ENCODE measurements around the gene ADAP1.
A peak's percentile ranks its signal among the peaks of the same experiment; 100 is the strongest.
"Not testable (repeated sequence)": the region's sequence is repeated elsewhere in the genome, so short reads cannot be mapped to it uniquely, and the experiment has no call there.

ADAP1 gene

DNA sequence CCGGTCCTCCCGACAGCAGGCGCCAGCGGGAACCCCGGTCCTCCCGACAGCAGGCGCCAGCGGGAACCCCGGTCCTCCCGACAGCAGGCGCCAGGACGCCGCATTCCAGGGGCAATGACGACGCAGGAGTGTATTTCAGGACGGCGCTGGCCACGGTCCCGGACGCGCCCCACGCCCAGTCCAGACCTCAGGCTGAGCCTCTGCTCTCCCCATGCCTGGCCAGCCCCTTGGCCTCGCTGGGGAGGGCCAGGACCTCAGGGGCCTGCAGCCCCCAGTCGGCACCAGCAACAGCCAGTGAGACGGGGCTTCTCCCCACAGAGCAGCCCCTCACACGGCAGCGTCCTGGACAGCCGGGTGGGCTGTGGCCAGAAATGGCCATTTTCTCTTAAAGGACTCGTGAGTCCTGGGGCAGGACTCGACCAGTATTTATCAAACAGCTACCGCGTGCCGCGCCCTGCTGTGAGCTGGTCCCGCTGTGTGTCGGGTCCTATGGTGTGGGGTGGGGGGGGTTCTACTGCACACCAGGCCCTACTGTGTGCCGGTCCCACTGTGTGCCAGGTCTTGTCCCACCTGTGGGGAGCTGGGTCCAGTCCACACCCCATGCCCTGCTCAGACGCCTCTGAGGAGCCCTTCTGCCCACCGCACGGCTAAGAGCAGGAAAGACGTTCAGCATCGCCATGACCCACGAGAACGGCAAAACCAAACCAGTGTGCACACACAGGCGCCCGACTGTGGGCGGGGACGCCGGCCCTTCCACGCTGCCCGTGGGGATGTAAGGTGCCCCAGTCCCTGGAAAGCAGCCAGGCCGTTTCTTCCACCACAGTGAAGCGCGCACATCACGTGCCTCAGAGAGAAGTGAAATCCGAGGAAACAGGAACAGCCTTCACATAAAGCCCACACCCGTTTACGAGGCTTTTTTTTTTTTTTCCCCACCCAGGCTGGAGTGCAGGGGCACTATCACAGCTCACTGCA is 44.8 kb downstream of the ADAP1 start:
- no peak for DNase-seq (ENCODE audit: low spot score)

DNA sequence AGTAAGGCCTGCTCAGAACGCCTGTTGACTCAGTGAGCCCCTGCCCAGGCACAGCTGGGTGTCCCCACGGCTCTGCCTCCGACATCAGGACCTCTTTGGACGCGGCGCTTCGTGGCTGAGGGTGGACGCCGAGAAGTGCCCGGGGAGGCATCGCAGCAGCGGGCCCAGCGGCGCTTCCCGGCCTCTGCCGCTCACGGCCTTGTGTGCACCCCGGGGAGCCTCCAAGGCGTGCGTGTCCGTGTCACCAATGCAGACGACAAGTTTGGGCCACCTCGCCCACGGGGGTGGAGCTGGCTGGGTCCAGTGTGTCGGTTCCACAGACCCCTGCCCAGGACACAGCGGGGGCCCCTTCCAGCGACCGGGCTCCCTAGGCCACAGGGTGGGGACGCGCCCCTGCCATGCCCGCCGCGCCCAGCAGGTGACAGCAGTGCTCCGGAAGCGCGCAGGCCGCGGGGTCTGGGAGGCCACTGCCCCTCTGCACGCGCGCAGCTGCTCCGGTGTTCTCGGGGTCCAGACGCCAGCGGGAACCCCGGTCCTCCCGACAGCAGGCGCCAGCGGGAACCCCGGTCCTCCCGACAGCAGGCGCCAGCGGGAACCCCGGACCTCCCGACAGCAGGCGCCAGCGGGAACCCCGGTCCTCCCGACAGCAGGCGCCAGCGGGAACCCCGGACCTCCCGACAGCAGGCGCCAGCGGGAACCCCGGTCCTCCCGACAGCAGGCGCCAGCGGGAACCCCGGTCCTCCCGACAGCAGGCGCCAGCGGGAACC is 45.7 kb downstream of the ADAP1 start:
- not testable (repeated sequence) for DNase-seq (ENCODE audit: low spot score)

DNA sequence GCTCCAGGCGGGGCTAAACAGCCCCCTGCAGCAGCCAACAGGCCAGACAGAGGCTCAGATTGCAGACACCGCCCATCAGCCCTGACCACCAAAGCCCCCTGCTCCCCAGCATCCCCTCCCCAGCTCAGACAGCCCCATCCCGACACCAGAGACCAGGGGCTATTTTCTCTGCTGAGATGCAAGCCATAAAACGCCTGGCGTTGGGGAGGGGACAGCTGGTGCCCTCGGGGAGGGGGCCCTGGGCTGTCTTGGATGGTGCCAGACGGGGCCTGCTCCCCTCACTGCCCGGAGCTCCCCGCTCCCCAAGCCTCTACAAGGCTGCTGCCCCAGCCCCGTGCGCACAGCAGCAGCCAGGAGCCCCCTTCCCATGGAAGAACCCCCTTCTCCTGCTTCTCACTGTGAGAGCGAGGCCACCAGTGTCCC is 46.3 kb downstream of the ADAP1 start:
- DNase-seq (ENCODE audit: low spot score), result no peak

DNA sequence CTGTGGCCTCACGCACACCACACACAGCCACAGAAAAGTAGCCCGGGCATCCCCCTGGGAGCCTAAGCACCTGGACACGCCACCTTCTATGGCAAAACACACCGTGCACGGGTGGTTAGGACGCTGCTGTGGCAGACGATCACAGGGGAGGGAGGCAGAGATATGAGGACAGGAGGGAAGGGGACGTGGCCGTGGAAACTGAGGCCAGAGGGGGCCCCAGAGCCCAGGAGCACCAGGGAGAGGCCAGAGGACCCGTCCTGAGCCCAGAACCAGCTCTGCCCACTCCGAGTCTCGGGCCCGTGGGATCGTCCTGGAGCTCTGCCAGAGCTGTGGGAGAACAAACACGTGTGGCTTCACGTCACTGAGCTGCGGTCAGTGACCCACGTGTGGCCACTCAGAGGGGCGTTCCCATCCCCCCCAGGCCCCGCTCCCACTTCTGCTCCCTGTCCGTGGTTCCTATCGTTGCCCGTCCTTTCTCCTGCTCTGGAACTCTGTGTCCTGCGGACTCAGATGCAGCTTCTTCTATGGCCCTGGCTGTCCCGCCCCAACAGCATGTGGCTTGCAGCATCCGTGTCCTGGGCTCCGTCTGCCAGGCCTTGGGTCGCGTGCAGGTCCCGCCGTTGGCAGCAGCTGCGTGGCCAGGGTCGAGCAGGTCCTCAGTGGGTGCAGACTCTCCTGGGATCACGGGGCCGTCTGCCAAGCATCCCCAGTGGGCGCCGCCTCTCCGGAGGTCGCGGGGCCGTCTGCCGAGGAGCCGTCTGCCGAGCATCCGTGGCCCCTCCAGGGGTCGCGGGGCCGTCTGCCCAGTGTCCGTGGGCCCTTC is 47.1 kb downstream of the ADAP1 start:
- DNase-seq (ENCODE audit: low spot score), result no peak

DNA sequence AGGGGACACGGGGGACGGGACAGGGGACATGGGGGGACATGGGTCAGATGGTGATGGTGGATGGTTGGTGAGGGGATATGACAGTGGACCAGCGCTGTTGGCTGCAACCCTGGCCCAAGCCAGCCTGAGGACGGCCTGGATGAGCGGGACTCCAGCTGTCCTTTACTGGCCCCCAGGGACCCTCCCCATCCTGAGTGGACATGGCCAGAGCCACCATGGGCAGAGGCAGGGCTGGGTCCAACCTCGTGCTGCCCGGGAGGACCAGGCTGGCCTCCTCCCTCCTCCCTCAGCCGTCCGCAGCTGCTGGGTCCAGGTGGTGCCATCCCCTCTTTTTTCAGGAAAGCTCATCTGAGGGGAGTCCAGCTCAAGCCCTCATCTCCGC is 47.7 kb downstream of the ADAP1 start:
- DNase-seq (ENCODE audit: low spot score), result no peak

DNA sequence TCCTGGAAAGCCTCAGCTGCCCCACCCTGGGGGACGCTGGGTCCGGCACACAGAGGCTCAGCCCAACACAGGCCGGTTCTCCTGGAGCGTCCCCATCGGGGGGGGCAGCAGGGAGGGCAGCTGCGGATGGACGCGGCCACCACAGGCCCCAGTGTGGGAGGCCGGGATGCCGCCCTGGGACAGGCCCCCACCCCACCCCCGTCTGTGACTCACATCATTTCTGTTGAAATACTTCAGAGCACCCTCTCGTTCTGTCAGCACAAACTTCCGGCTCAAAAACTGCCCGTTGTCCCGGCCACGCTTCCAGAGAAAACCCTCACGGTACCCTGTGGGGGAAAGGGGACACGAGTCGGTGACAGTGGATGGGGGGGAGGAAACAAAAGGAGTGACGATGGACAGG is 49.6 kb downstream of the ADAP1 start:
- DNase-seq (ENCODE audit: low spot score), result no peak

DNA sequence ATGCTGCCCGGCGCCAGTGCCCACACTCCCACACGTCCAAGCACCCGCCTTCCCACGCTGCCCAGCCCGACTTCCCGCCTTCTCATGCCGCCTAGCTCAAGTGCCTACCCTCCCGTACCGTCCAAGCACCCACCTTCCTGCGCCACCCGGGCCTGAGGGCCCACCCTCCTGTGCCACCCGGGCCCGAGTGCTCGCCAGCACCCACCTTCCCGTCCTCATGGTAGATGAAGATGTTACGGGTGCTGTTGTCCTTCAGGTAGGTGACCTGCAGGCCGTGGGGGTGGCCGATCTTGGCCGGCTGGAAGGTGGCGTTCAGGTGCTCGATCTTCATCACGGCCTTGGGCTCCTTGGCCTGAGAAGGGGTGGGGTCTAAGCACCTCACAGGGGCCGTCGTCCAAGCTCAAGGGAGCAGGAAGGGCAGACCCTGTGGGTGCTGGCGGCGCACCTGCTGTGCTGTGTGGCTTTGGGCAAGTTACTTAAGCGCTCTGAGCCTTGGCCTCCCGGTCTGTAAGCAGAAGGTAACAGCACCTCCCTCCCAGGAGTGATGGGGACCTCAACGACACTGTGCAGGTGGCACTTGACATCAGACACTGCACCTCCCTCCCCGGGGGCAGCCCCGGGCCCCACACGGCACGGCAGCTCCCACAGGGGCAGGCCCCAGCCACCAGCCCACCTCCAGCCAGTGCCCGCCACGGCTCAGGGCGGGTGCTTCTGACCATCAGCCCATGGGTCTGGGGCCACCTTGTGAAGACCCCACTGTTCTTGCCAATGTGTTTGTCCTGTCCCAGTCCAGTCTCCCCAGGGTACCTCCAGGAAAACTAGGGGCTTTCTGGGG is 50.3 kb downstream of the ADAP1 start:
- DNase-seq (ENCODE audit: low spot score), result no peak

DNA sequence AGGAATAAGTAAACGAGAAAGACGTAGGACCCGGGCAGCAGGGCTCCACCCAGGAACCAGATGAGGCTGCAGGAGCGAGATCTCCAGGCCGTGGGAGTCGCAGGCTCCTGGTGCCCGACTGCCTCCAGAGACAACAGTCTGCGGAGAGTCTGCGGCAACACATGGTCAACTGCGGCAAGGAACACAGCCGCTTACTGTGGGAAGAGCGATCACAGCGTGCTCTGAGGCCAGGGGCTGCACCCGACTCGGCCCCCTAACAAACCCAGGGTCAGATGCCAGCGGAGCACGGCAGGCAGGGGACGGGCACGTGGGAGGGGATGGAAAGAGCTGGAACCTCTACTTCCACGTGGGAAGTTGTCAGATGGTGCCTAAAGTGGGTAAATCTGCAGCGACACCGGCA is 51.5 kb downstream of the ADAP1 start:
- DNase-seq (ENCODE audit: low spot score), result no peak

DNA sequence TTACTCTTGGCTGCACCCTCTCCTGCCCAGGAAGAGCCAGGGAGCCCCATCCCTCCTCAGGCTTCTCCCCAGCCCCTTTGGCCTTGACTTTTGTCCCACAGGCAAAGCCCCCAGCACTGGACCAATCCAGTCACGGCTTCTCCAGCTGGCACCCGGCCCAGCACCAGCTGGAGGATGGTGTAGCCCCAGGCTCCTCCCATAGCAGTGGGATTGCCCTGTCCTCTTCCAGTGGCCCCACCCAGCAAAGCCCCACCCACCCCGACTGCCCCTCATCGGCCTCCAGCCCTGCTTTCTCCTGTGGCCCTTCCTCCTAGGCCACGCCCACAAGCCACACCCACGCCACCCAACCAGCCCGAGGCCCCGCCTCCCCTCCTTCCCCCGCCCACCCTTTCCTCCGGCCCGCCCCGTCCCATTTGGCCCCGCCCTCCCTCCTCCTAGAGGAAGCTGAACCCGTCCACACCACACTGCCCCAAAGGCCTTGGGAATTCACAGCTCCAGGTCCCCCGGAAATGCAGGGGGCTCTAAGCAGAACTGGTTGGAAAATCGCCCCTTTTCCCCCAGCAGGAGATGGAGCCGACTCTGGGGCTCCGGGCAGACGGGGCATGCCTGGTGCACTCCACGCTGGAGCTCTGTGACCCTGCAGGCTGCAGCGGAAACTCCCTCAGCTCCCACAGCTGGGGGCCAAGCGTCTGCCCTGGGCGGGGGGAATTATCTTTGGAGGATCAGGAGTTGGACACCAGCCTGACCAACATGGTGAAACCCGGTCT is 52.9 kb downstream of the ADAP1 start:
- DNase-seq (ENCODE audit: low spot score), result peak; percentile 78

DNA sequence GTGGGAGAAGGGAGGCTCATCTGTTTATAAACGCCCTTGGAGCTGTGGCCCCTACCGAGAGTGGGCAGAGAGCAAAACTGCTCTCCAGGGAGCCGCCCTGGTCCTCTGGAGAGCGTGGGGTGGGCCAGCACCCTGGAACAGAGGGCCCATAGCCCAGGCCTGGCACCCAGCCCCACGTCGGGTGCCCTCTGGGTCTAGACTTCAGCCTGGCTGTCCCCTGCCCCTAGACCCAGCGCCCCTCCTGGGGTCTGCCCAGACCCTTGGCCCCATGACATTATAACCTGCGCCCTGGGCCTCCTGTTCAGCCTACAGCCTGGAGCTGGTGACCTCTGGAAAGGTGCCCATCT is 53.5 kb downstream of the ADAP1 start:
- DNase-seq (ENCODE audit: low spot score), result no peak

DNA sequence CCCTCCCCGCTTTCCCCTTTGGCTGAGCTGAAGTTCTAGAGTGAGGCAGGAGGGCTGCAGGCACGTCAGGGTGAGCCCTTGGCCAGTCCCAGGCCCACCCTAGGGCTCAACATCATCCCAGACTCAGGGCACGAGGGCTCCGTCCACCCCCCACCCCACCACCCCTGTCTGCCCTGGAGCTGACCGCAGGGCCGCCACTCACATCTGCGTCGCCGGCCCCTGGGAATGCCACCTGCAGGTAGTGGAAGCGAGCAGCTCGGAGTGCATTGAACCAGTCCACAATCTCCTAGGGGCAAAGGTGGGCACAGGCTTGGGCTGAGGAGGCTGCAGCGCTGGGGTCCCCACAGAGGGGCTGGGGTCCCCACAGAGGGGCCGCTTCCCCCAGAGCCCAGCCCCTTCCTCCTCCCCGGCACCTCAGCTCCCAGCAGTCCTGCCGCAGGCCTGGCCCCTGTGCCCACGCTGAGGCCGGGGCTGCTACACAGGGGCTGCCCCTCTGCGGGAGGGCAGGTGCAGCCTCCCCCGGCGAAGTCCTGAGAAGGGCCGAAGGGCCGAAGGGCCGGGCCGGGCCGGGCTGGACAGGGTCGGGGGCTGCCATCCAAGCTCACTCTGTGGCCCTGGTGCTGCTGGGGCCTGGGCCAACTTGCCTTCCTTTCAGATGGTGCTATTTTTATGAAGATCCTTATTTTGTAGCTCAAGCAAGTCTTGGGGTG is 54.0 kb downstream of the ADAP1 start:
- DNase-seq (ENCODE audit: low spot score), result no peak

DNA sequence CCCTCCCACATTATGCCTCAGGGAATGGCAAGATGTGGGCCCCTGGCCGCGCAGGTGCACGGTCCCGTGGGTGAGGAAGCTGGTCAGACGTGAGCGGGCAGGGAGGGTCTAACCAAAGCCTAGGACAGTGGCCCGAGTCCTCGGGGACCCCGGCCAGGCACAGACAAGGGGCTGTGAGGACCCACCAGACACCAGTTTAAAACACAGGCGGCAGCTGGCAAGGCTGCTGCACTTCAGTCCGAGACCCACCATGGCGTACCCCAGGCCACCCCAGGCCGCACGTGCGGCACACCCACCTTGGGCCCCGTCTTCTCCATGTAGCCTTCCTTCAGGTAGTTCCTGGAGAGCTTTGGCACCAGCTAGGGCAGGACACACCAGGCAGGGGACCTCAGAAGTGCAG is 54.7 kb downstream of the ADAP1 start:
- DNase-seq (ENCODE audit: low spot score), result no peak

DNA sequence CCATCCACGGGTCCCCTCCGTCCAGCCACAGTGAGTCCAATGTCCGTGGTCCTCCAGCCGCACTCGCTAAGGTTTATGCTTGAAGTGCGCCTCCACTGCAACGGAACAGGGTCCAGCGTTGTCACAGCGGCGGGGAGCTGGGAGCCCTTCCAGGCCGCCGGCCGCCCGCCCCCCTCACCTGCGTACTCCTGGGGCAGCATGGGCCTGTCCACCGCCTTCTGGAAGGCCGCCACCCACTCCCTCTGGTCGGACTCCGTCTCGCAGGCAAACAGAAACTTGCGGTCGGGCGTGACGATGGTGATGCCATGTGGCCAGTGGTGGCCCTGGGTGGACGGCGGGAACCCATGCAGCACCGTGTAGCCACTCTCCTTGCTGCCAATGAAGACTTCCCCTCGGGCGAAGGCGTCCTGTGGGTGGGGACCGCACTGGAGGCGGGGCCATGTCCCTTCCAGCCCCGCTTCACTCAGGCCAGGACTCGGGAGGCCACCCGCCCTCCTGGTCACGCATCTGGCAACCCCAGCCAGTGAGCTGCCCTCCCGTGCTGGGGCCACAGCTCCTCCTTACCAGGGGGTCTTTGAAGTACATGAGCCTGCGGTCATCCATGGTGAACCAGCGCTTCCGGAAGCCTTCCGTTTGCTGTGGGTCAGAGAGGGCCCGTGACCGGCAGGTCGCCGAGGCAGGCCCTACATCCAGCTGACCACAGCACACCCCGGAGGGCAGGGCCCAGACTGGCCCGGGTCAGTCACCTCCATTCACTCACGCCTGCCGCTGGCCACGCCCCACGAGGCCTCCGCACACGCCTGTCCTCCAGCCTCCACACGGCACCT is 55.4 kb downstream of the ADAP1 start:
- DNase-seq (ENCODE audit: low spot score), result no peak

DNA sequence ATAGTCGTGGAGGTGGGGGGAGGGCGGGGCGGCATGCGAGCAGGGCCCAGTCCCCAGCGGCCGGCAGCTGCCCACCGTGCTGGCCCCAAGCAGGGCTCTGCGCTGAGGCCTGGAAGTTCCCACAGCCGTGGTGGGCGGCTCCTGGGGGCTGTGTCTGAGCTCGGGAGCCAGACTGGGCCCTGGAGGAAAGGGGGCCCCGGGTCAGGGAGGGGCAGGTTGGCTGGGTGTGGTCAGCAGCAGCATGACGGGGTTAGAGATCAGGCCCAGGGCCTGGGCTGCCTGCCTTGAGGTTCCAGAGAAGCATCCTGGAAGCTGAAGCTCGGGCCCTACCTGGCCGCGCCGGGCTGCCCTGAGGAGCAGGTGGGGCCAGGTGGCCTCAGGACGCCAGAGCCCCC is 56.0 kb downstream of the ADAP1 start:
- DNase-seq (ENCODE audit: low spot score), result no peak

DNA sequence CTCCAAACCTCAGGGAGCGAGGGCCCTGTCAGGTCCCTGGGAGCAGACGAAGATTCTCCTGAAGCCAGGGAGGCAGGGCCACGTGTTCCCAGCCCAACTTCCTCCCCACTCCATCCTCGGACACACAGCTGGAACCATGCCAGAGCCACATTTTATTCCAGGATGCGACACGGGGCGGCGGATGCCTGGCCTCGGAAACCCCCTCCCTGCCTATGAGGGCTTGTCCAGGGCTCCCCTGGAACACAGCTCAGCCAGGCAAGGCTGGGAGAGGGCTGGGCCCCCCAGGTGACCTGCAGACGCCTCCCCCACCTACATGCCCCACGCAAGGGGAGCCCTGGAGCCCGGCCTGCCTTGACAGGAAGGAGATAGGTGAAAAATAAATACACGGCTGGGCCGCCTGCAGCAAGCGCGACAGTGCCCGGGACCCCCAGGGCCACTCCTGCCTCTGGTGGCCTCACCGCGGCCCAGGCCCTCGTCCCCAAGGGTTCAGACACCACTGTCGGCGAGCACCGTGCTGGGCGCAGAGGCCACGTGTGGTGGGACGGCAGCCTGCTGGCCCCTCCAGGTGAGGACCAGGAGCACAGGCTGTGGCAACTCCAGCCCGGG is 56.6 kb downstream of the ADAP1 start:
- no peak for DNase-seq (ENCODE audit: low spot score)

DNA sequence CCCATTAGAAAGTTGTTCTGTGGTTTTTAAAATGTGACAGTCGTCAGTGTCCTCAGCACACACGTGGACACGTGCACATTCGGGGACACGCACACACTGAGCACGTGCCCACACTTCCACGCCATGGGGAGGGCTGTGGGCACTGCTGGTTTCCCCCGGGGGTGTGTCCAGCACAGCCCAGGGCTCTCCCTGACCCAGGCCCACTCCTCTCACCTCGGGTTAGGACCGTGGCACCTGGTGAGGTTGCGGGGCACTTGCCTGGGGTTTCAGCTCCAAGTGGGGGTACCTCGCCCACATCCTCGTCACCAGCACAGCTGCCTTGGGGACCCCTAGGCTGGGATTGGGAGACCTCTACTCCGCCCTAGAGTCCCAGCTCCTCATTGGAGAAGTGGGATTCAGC is 57.4 kb downstream of the ADAP1 start:
- DNase-seq (ENCODE audit: low spot score), result no peak

DNA sequence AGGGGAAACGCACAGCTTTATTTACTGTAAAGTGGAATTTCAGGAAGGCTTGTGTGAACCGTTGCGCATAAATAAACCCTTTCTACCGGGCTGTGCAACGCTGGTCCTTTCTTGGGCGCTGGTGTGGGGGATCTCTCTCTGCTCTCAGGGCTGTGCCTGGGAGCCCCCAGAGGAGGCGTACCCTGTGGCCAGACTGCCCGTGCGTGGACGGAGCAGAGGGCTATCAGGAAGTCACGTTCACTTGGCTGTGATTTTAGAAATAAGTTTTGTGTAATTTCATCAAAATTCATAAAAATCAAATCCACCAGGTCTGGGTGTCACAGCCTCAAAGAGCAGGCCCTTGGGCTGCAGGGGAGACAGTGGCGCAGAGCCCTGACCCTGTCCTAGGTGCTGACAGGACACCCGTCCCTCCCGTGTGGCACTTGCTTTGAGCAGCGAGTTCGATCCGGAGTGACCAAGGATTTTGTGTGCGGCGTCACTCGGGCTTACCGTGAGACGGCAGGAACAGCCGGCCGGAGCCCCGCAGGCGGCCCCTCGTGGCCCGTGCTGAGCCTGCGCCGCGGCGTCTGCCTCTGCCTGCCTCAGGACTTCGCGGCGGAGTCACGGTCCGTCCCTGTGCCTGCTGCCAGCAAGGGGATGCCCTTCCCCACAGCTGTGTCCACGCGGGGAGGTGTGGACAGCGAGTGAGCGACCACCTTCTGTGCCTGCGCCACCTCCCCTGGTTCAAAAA is 58.0 kb downstream of the ADAP1 start:
- no peak for DNase-seq (ENCODE audit: low spot score)

DNA sequence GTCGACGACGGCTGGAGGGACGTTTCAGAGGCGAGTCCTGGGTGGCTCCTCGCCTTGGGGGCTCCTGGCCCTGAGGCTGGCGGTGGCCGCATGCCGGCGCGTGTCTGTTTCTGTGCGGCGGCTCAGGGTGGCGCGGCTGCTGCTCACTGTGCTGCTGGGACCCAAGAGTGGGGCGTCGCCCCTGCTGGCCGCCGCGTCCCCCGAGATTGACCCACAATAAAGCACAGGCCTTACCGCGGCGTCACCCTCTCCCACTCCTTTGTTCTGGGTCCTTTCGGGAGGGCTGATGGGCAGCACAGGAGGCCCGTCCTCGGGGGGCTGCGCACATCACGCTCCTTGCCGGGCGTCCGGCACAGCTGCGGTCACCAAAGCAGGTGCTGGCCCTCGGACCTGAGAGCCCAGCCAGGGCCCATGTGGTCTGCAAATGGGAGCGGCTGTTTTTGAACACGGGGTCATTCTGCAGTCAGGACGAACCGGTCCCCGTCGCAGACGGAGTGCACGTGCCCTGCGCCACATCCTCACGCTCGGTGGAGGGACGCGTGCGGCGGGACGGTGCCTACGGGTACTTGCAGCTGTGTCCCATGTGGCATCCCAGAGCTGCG is 58.9 kb downstream of the ADAP1 start:
- no peak for DNase-seq (ENCODE audit: low spot score)

Data from left forelimb (tissue), 1 donor.